Left lobe of liver (tissue), 2 donors: Measurements from ENCODE around the gene LRMDA. TPM values are rescaled to one million over a fixed set of nuclear protein-coding genes. Genes with fewer than 3 reads are reported as not detected.

Experiments used
- ATAC-seq: fragments of 200-7000 bp; cut with Tn5 transposase; one replicate; pipeline ENCODE4 v1.9.1; 2020; ENCODE audit warnings: mild to moderate bottlenecking, moderate library complexity
- DNase-seq: peaks from one replicate; pipeline ENCODE4 v3.0.0-alpha.2; 2020; ENCODE audit warnings: low spot score
- total RNA-seq: library from RNA; stranded (reverse); gene quantifications from one replicate; pipeline ENCODE4 v1.2.1, GENCODE V29; 2021
- donor health status: DM: no; HTN: no; CAD: no; lungs with moderate emphysema.
- donor health status: DM: no; HTN: yes; CAD: no.

Gene LRMDA
- total RNA-seq, 1 donor from 2014 or later: 9.1 TPM

GRCh38 chr10:76201962-76202361, 770.5 kb downstream of the LRMDA start:
- DNase-seq: no peak
- ATAC-seq: peak; percentile 69

GRCh38 chr10:76202777-76203176, 771.4 kb downstream of the LRMDA start:
- ATAC-seq (no peak), DNase-seq (no peak)

GRCh38 chr10:76205361-76205760, 773.9 kb downstream of the LRMDA start:
- no peak for DNase-seq
- no peak for ATAC-seq

GRCh38 chr10:76206797-76207352, 775.5 kb downstream of the LRMDA start:
- DNase-seq: no peak
- no peak for ATAC-seq

GRCh38 chr10:76209135-76209534, 777.7 kb downstream of the LRMDA start:
- no peak for DNase-seq
- no peak for ATAC-seq

- no peak for ATAC-seq
These were observed 778.8 kb downstream of the LRMDA start for GRCh38 chr10:76210211-76210610.

GRCh38 chr10:76211691-76212090, 780.3 kb downstream of the LRMDA start:
- DNase-seq (no peak), ATAC-seq (no peak)

More at GRCh38 chr10:76210211-76210610, 778.8 kb downstream of the LRMDA start:
- DNase-seq: no peak

- ATAC-seq (no peak), DNase-seq (no peak)
These were observed 782.5 kb downstream of the LRMDA start for GRCh38 chr10:76213876-76214275.

- no peak for ATAC-seq
- DNase-seq: no peak
These were observed 786.6 kb downstream of the LRMDA start for GRCh38 chr10:76218035-76218434.

- ATAC-seq (no peak), DNase-seq (no peak)
These were observed 797.9 kb downstream of the LRMDA start for GRCh38 chr10:76229341-76229740.

- no peak for ATAC-seq
- no peak for DNase-seq
These were observed 799.5 kb downstream of the LRMDA start for GRCh38 chr10:76230921-76231285.

- no peak for DNase-seq
- no peak for ATAC-seq
These were observed 800.0 kb downstream of the LRMDA start for GRCh38 chr10:76231286-76231934.

GRCh38 chr10:76234499-76235226, 803.2 kb downstream of the LRMDA start:
- ATAC-seq (no peak), DNase-seq (no peak)

- ATAC-seq (no peak), DNase-seq (no peak)
These were observed 804.9 kb downstream of the LRMDA start for GRCh38 chr10:76236356-76236755.

- ATAC-seq: no peak
- no peak for DNase-seq
These were observed 811.5 kb downstream of the LRMDA start for GRCh38 chr10:76242956-76243355.

GRCh38 chr10:76244061-76244686, 812.8 kb downstream of the LRMDA start:
- DNase-seq: no peak
- no peak for ATAC-seq

GRCh38 chr10:76245951-76246495, 814.6 kb downstream of the LRMDA start:
- DNase-seq (no peak), ATAC-seq (no peak)

GRCh38 chr10:76248649-76249200, 817.3 kb downstream of the LRMDA start:
- DNase-seq (no peak), ATAC-seq (no peak)

GRCh38 chr10:76251841-76252671, 820.6 kb downstream of the LRMDA start:
- DNase-seq (no peak), ATAC-seq (no peak)

- ATAC-seq (no peak), DNase-seq (no peak)
These were observed 821.3 kb downstream of the LRMDA start for GRCh38 chr10:76252733-76253132.
